IPS-18c (cell line): Measurements from ENCODE around the gene PDXDC1.
"Not testable (repeated sequence)": the region's sequence is repeated elsewhere in the genome, so short reads cannot be mapped to it uniquely, and the experiment has no call there.

ENCODE experiments used
- H3K4me3 ChIP-seq: 2 replicates; pipeline ENCODE4 v1.7.0; 2013; ENCODE audit warnings: low read depth, mild to moderate bottlenecking, low read length, moderate library complexity; ENCODE audit not compliant: insufficient read depth
- H3K9me3 ChIP-seq: one replicate; pipeline ENCODE4 v1.6.1; 2013; ENCODE audit warnings: mild to moderate bottlenecking, low read length, moderate library complexity; ENCODE audit not compliant: control insufficient read depth, insufficient read depth

Gene PDXDC1

GRCh38 chr16:15154650-15155562 is 180.1 kb downstream of the PDXDC1 start:
- not testable (repeated sequence) for H3K9me3 ChIP-seq

GRCh38 chr16:15157644-15158043 is 182.8 kb downstream of the PDXDC1 start:
- not testable (repeated sequence) for H3K9me3 ChIP-seq

More at GRCh38 chr16:15154650-15155562, 180.1 kb downstream of the PDXDC1 start:
- H3K4me3 ChIP-seq, result peak overlapping the region; percentile 58

GRCh38 chr16:15159671-15160070 is 184.8 kb downstream of the PDXDC1 start:
- not testable (repeated sequence) for H3K4me3 ChIP-seq, H3K9me3 ChIP-seq

More at GRCh38 chr16:15157644-15158043, 182.8 kb downstream of the PDXDC1 start:
- H3K4me3 ChIP-seq, result not testable (repeated sequence)

DNA sequence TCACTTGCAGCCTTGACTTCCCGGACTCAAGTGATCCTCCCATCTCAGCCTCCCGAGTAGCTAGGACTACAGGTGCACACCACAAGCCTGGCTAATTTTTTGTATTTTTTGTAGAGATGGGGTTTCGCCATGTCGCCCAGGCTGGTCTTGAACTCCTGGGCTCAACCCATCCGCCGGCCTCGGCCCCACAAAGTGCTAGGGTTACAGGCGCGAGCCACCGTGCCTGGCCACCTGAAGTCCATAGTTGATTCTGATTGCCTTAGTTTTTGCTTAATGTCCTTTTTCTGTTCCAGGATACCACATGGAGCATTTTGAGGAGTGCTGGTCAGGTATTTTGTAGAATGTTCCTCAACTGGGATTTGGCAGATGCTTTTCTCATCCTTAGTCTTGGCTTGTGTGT is 185.7 kb downstream of the PDXDC1 start:
- H3K9me3 ChIP-seq, H3K4me3 ChIP-seq: not testable (repeated sequence)

GRCh38 chr16:15163055-15163454 is 188.2 kb downstream of the PDXDC1 start:
- not testable (repeated sequence) for H3K4me3 ChIP-seq, H3K9me3 ChIP-seq

- H3K4me3 ChIP-seq, result not testable (repeated sequence)
Measured at GRCh38 chr16:15166177-15166576, 191.4 kb downstream of the PDXDC1 start.

GRCh38 chr16:15168303-15168702 is 193.5 kb downstream of the PDXDC1 start:
- not testable (repeated sequence) for H3K4me3 ChIP-seq, H3K9me3 ChIP-seq

More at GRCh38 chr16:15166177-15166576, 191.4 kb downstream of the PDXDC1 start:
- H3K9me3 ChIP-seq, result not testable (repeated sequence)

DNA sequence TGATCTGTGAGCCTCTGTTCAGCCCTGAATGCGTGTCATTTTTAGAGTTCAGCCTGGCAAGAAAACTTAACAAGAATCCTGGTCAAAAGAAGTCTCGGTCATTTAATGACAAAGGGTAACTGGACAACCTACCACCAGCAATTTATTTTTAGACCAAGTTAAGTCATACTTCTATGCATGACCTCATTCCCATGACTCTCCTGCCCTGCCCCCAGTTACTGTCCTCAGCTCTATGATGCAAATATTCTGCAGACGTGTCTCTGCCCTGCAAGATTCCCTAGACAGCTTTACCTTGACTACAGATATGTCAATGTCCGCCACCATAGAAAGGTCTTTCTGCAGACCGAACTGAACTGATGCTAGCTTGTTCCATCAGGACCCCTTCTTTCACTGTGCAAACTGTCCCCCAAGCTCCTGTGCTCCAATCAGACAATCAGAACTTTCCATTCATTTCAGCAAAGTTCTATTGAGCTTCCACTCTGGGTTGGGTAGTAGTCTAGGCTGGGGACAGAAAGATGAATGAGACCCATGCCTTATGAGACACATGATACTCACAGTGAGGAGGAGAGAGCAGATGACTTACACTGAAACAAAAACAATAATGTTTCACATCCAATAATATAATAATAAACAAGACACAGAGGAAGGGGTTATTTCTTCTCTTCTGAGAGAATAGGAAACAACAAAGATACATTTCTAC is 194.3 kb downstream of the PDXDC1 start:
- not testable (repeated sequence) for H3K4me3 ChIP-seq

GRCh38 chr16:15179909-15180308 is 205.1 kb downstream of the PDXDC1 start:
- H3K4me3 ChIP-seq, H3K9me3 ChIP-seq: not testable (repeated sequence)

More for the DNA sequence above, 194.3 kb downstream of the PDXDC1 start:
- not testable (repeated sequence) for H3K9me3 ChIP-seq

- not testable (repeated sequence) for H3K9me3 ChIP-seq, H3K4me3 ChIP-seq
Measured at GRCh38 chr16:15180946-15181345, 206.1 kb downstream of the PDXDC1 start.

- H3K9me3 ChIP-seq, H3K4me3 ChIP-seq: not testable (repeated sequence)
Measured at GRCh38 chr16:15184000-15184399, 209.2 kb downstream of the PDXDC1 start.
